ENCODE results near the gene ST8SIA5.
"Not testable (repeated sequence)": the region's sequence is repeated elsewhere in the genome, so short reads cannot be mapped to it uniquely, and the experiment has no call there.

Gene ST8SIA5

GRCh38 chr18:46756559-46757201 lies at the start of gene ST8SIA5:
ST8SIA5 (minus strand) TSS chr18:46757053; CDS start chr18:46756508, 545 bp downstream.
- no peak for DNase-seq

- DNase-seq: not testable (repeated sequence)
These were observed 39.1 kb upstream of the ST8SIA5 start for GRCh38 chr18:46795945-46796344.

- DNase-seq: no peak
These were observed 37.8 kb upstream of the ST8SIA5 start for GRCh38 chr18:46794607-46795006.

GRCh38 chr18:46793565-46793964 lies 36.7 kb upstream of the ST8SIA5 start:
- no peak for DNase-seq

GRCh38 chr18:46789088-46789487 lies 32.2 kb upstream of the ST8SIA5 start:
- DNase-seq: no peak

GRCh38 chr18:46787674-46788073 lies 30.8 kb upstream of the ST8SIA5 start:
- no peak for DNase-seq

GRCh38 chr18:46772357-46772756 lies 15.5 kb upstream of the ST8SIA5 start:
- no peak for DNase-seq

GRCh38 chr18:46771141-46771540 lies 14.3 kb upstream of the ST8SIA5 start:
- no peak for DNase-seq

- DNase-seq: no peak
These were observed 13.9 kb upstream of the ST8SIA5 start for GRCh38 chr18:46770708-46771107.

- no peak for DNase-seq
These were observed 11.5 kb upstream of the ST8SIA5 start for GRCh38 chr18:46768166-46768921.

- no peak for DNase-seq
These were observed 10.4 kb upstream of the ST8SIA5 start for GRCh38 chr18:46767217-46767616.

- no peak for DNase-seq
These were observed 7.7 kb upstream of the ST8SIA5 start for GRCh38 chr18:46764586-46764985.

- DNase-seq: no peak
These were observed 4.4 kb upstream of the ST8SIA5 start for GRCh38 chr18:46761059-46761769.

- no peak for DNase-seq
These were observed 3.0 kb upstream of the ST8SIA5 start for GRCh38 chr18:46759890-46760289.

GRCh38 chr18:46756025-46756558 lies 761 bp downstream of the ST8SIA5 start:
- no peak for DNase-seq

- DNase-seq: no peak
These were observed 1.4 kb downstream of the ST8SIA5 start for GRCh38 chr18:46755315-46756024.

GRCh38 chr18:46754661-46755292 lies 2.1 kb downstream of the ST8SIA5 start:
- DNase-seq: no peak

GRCh38 chr18:46754188-46754587 lies 2.7 kb downstream of the ST8SIA5 start:
- no peak for DNase-seq

GRCh38 chr18:46751882-46752281 lies 5.0 kb downstream of the ST8SIA5 start:
- DNase-seq: no peak

GRCh38 chr18:46750626-46751025 lies 6.2 kb downstream of the ST8SIA5 start:
- DNase-seq: no peak

- DNase-seq: no peak
These were observed 8.4 kb downstream of the ST8SIA5 start for GRCh38 chr18:46748466-46748865.

GRCh38 chr18:46740046-46740445 lies 16.8 kb downstream of the ST8SIA5 start:
- DNase-seq: no peak
